CD4-positive, CD25-positive, alpha-beta regulatory T cell (primary cell): ENCODE measurements around the gene TPST2. TPM values are rescaled to one million over a fixed set of nuclear protein-coding genes. Genes with fewer than 3 reads are reported as not detected.

ENCODE experiments used
- ATAC-seq, 2 donors: fragments of 150-1000 bp; cut with Tn5 transposase; one replicate each; pipeline ENCODE4 v1.10.0; 2021; ENCODE audit warnings: low read depth in 2 of 2, moderate number of reproducible peaks in 2 of 2, moderate library complexity in 1 of 2
- DNase-seq, 3 donors: peaks; one replicate each; pipeline versions ENCODE4 v3.0.0 to v3.0.0-alpha.2; 2012 to 2022; ENCODE audit warnings: mixed read lengths in 1 of 3
- H3K27ac ChIP-seq: one replicate; pipeline ENCODE4 v1.7.0; 2013; ENCODE audit warnings: mild to moderate bottlenecking, low read length; ENCODE audit not compliant: insufficient read depth, poor library complexity, severe bottlenecking
- H3K27me3 ChIP-seq: one replicate; pipeline ENCODE4 v1.7.0; 2013; ENCODE audit warnings: low read length; ENCODE audit not compliant: control insufficient read depth, insufficient read depth
- H3K36me3 ChIP-seq: one replicate; pipeline ENCODE4 v1.7.0; 2013; ENCODE audit warnings: mild to moderate bottlenecking, low read length, moderate library complexity; ENCODE audit not compliant: control insufficient read depth, insufficient read depth
- H3K4me1 ChIP-seq: 2 replicates; pipeline ENCODE4 v1.7.0; 2013; ENCODE audit warnings: mild to moderate bottlenecking, low read length; ENCODE audit not compliant: insufficient read depth, control insufficient read depth, poor library complexity, severe bottlenecking
- H3K4me3 ChIP-seq: one replicate; pipeline ENCODE4 v1.7.0; 2013; ENCODE audit warnings: low read depth, mild to moderate bottlenecking, low read length, moderate library complexity
- H3K9me3 ChIP-seq, 2 experiments: 1 replicate in 1 of 2; 2 replicates in 1 of 2; pipeline ENCODE4 v1.7.0; 2013; ENCODE audit warnings: low read length in 2 of 2, mild to moderate bottlenecking in 1 of 2, moderate library complexity in 1 of 2; ENCODE audit not compliant: control insufficient read depth in 2 of 2
- H3K27ac Mint-ChIP-seq, 3 donors: one replicate each; pipeline ENCODE4 v1.8.0; 2020 to 2022; ENCODE audit warnings: mild to moderate bottlenecking in 3 of 3, mixed read lengths in 3 of 3, moderate library complexity in 2 of 3
- H3K27me3 Mint-ChIP-seq: one replicate; pipeline ENCODE4 v1.8.0; 2022; ENCODE audit warnings: mild to moderate bottlenecking, mixed read lengths
- H3K36me3 Mint-ChIP-seq: one replicate; pipeline ENCODE4 v1.8.0; 2020; ENCODE audit warnings: mixed read lengths
- H3K4me1 Mint-ChIP-seq, 4 donors: one replicate each; pipeline ENCODE4 v1.8.0; 2020 to 2022; ENCODE audit warnings: mixed read lengths in 4 of 4, mild to moderate bottlenecking in 1 of 4
- H3K4me3 Mint-ChIP-seq, 4 donors: one replicate each; pipeline ENCODE4 v1.8.0; 2020 to 2022; ENCODE audit warnings: mild to moderate bottlenecking in 4 of 4, mixed read lengths in 4 of 4, moderate library complexity in 3 of 4
- H3K9me3 Mint-ChIP-seq, 7 donors: one replicate each; pipeline ENCODE4 v1.8.0; 2020 to 2022; ENCODE audit warnings: mixed read lengths in 7 of 7, mild to moderate bottlenecking in 3 of 7, moderate library complexity in 2 of 7
- polyA plus RNA-seq, 4 donors: library from polyadenylated mRNA; unstranded; fragments of 300-500 nt; fragmentation: Illumina TruSeq; gene quantifications; one replicate each; pipeline ENCODE4 v1.2.3, GENCODE V29; 2021
- total RNA-seq: library from RNA; stranded (reverse); gene quantifications from one replicate; pipeline ENCODE4 v1.2.3, GENCODE V29; 2022

Gene TPST2
- total and polyA plus RNA-seq, 5 donors from 2014 or later: 36.0 to 64.6 (median 55.0) TPM

DNA sequence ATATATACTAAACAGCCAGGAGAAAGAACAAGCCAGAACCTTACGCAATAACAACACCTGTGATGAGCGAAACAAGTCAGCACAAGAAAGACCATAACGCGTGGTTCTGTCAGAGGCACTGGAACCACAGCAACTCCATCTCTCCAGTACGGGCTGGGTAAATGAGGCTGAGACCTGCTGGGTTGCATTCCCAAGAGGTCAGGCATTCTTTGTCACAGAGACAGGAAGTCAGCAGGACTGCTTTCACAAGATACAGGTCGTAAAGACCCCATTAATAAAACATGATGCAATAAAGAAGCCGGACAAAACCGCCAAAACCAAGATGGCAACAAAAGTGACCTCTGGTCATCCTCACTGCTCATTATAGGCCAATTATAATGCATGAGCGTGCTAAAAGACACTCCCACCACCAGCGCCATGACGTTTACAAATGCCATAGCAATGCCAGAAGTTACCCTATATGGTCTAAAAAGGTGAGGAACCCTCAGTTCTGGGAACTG, 21.7 kb downstream of the TPST2 start:
- Mint-ChIP-seq H3K4me1 (peaks cover 5 to 55% (median 45%) of the 10 kb centered on the region in 4 donors), H3K9me3 (no peaks in the 10 kb centered on the region), H3K27ac (peak overlapping the region in 2 of 3 donors; percentile 68 to 81), H3K4me3 (no peak overlapping the region), H3K36me3 (peaks cover 19% of the 10 kb centered on the region), H3K27me3 (no peaks in the 10 kb centered on the region)
- peaks cover 12% of the 10 kb centered on the region for H3K36me3 ChIP-seq
- H3K27ac ChIP-seq: no peak overlapping the region
- no peaks in the 10 kb centered on the region for H3K9me3 ChIP-seq
- ATAC-seq: no peak
- no peaks in the 10 kb centered on the region for H3K27me3 ChIP-seq
- no peak overlapping the region for H3K4me3 ChIP-seq
- no peaks in the 10 kb centered on the region for H3K4me1 ChIP-seq
- DNase-seq: no peak

DNA sequence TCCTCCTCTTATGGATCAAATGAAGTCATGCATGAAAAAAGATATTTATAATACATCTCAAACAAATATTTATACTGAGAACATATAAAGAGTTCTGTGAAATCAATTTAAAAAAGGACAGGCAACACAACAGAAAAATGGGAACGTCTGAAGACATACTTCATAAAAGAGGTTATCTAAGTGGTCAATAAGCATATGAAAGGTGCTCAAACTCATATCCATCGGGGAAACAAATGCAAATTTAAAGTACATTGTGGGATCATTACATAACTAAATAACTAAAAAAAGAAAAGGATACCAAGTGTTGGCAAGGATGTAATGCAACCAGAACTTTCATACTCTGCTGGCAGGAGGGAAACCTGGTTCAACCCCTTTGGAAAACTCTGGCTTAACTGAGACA, 22.3 kb downstream of the TPST2 start:
- Mint-ChIP-seq H3K4me3 (no peak overlapping the region), H3K9me3 (no peaks in the 10 kb centered on the region), H3K36me3 (peaks cover 19% of the 10 kb centered on the region), H3K27me3 (no peaks in the 10 kb centered on the region), H3K4me1 (peaks cover 5 to 54% (median 44%) of the 10 kb centered on the region in 4 donors), H3K27ac (peak overlapping the region in 1 of 3 donors; percentile 71)
- Histone ChIP-seq H3K4me3 (no peak overlapping the region), H3K36me3 (peaks cover 12% of the 10 kb centered on the region), H3K4me1 (no peaks in the 10 kb centered on the region), H3K9me3 (no peaks in the 10 kb centered on the region), H3K27ac (no peak overlapping the region), H3K27me3 (no peaks in the 10 kb centered on the region)
- no peak for DNase-seq
- no peak for ATAC-seq

DNA sequence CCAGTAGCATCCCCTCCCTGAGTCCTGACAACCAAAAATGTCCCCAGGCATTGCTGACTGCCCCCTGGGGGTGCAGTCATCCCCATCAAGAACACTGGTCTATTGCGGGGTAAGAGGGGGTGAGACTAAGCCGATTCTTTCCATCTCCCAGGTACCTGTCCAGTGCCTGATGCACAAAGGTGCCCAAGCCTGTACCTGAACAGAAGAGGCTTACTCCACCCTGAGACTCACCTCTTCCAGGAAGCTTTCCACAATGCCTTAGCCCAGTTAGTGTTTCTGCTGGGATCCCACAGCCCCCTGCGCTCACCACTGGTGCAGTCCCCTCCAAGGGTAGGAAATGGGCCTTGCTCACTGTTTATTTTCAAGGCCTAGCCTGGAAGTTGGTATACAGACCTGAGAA, 22.9 kb downstream of the TPST2 start:
- peaks cover 19% of the 10 kb centered on the region for H3K36me3 Mint-ChIP-seq
- H3K9me3 ChIP-seq: no peaks in the 10 kb centered on the region
- H3K4me3 Mint-ChIP-seq: no peak overlapping the region
- ATAC-seq (no peak), DNase-seq (no peak)
- H3K27me3 Mint-ChIP-seq: no peaks in the 10 kb centered on the region
- peaks cover 12% of the 10 kb centered on the region for H3K36me3 ChIP-seq
- no peak overlapping the region for H3K27ac ChIP-seq
- H3K4me3 ChIP-seq: no peak overlapping the region
- peak overlapping the region in 2 of 3 donors; percentile 65 to 88 for H3K27ac Mint-ChIP-seq
- no peaks in the 10 kb centered on the region for H3K9me3 Mint-ChIP-seq
- no peaks in the 10 kb centered on the region for H3K27me3 ChIP-seq
- peaks cover 5 to 56% (median 42%) of the 10 kb centered on the region in 4 donors for H3K4me1 Mint-ChIP-seq
- no peaks in the 10 kb centered on the region for H3K4me1 ChIP-seq

DNA sequence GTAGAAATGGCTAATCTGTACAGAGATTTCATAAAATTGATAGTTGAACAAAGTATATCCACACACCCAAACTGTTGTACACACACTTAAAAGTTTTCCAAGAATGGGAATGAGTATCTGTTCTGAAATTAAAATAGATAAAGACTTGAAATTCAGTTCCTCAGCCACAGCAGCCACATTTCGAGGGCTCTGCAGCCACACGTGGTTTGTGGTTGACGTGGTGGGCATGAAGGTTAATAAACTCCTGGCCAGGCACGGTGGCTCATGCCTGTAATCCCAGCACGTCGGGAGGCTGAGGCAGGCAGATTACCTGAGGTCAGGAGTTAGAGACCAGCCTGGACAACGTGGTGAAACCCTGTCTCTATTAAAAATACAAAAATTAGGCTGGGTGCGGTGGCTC, 24.0 kb downstream of the TPST2 start:
- Mint-ChIP-seq H3K9me3 (no peaks in the 10 kb centered on the region), H3K27ac (peak overlapping the region in 1 of 3 donors; percentile 65), H3K4me1 (peaks cover 5 to 46% (median 32%) of the 10 kb centered on the region in 4 donors), H3K27me3 (no peaks in the 10 kb centered on the region), H3K4me3 (no peak overlapping the region), H3K36me3 (peaks cover 10% of the 10 kb centered on the region)
- H3K27me3 ChIP-seq: no peaks in the 10 kb centered on the region
- H3K27ac ChIP-seq: no peak overlapping the region
- H3K4me1 ChIP-seq: no peaks in the 10 kb centered on the region
- H3K9me3 ChIP-seq: no peaks in the 10 kb centered on the region
- ATAC-seq: no peak
- DNase-seq: no peak
- no peak overlapping the region for H3K4me3 ChIP-seq
- H3K36me3 ChIP-seq: peaks cover 12% of the 10 kb centered on the region

DNA sequence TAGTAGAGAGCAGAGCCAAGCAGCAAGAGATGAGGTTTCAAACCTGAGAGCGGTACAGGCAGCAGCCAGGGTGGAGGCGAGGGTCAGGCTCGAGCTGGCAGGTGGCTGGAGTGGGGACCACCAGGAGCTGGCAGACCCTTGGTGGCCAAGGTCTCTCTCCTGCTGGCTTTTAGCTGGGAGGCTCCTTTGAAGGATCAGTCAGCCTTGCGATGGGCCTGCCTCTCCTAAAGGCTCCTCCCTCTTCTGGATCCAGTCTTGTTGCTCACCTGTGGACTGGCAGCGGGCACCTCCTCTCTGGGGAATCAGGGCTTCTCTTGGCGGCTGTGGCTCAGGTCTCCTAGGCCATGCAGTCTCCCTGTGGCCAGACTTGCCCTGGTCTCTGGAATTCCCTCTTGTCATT, 24.8 kb downstream of the TPST2 start:
- H3K27ac Mint-ChIP-seq: peak overlapping the region in 1 of 3 donors; percentile 20

DNA sequence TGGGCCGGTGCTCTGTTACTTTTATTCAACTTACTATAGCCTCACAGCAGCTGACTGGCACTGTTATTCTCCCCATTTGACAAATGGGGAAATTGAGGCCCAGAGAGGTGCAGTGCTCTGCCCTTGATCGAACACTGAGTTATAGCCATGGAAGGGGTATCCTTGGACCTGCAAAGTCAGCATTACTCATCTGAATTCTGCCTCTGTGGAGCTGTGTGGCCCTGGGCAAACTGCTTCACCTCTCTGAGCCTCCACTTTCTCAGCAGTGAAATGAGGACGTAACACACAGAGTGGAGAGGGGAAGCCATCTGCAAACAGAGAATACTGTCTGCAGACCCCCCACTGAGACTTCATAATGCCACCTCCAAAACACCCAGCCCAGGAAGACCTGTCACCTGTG, 25.3 kb downstream of the TPST2 start:
- peaks cover 4% of the 10 kb centered on the region for H3K36me3 Mint-ChIP-seq
- no peaks in the 10 kb centered on the region for H3K27me3 Mint-ChIP-seq
- no peak overlapping the region for H3K4me3 Mint-ChIP-seq
- Histone ChIP-seq H3K4me3 (no peak overlapping the region), H3K27ac (no peak overlapping the region), H3K36me3 (peaks cover 12% of the 10 kb centered on the region), H3K4me1 (no peaks in the 10 kb centered on the region), H3K27me3 (no peaks in the 10 kb centered on the region), H3K9me3 (no peaks in the 10 kb centered on the region)
- no peaks in the 10 kb centered on the region for H3K9me3 Mint-ChIP-seq
- ATAC-seq (no peak), DNase-seq (no peak)
- H3K27ac Mint-ChIP-seq: peak overlapping the region in 1 of 3 donors; percentile 20
- peaks cover 5 to 47% (median 28%) of the 10 kb centered on the region in 4 donors for H3K4me1 Mint-ChIP-seq

More for the DNA sequence above, 24.8 kb downstream of the TPST2 start:
- Histone ChIP-seq H3K9me3 (no peaks in the 10 kb centered on the region), H3K36me3 (peaks cover 12% of the 10 kb centered on the region), H3K27ac (no peak overlapping the region), H3K4me3 (no peak overlapping the region), H3K4me1 (no peaks in the 10 kb centered on the region), H3K27me3 (no peaks in the 10 kb centered on the region)
- no peak overlapping the region for H3K4me3 Mint-ChIP-seq
- peaks cover 5 to 45% (median 28%) of the 10 kb centered on the region in 4 donors for H3K4me1 Mint-ChIP-seq
- no peaks in the 10 kb centered on the region for H3K27me3 Mint-ChIP-seq
- no peaks in the 10 kb centered on the region for H3K9me3 Mint-ChIP-seq
- H3K36me3 Mint-ChIP-seq: peaks cover 4% of the 10 kb centered on the region
- no peak for ATAC-seq
- DNase-seq: no peak

DNA sequence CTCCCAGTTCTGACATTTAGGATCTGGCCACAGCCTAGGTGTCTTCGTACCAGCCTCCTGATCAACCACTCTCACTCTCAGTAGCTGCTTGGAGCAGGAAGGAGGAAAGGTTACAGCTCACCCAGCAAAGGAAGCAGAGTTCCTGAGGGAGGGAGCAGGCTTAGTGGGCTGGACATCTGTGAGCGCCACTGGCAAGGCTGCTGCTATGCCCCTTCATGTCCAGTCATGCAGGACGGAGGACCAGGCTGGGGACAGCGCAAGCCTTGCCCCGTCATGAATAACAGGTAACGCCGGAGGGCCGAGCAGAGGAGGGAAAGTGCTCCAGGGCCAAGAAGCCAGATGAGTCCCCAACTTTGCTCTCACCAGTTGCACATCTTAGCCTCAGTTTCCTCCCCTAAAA, 25.8 kb downstream of the TPST2 start:
- Histone ChIP-seq H3K27ac (no peak overlapping the region), H3K36me3 (peaks cover 12% of the 10 kb centered on the region), H3K27me3 (no peaks in the 10 kb centered on the region), H3K4me3 (no peak overlapping the region), H3K9me3 (no peaks in the 10 kb centered on the region), H3K4me1 (no peaks in the 10 kb centered on the region)
- Mint-ChIP-seq H3K36me3 (peaks cover 4% of the 10 kb centered on the region), H3K27me3 (no peaks in the 10 kb centered on the region), H3K4me3 (no peak overlapping the region), H3K27ac (peak overlapping the region in 1 of 3 donors; percentile 20), H3K4me1 (peaks cover 5 to 47% (median 28%) of the 10 kb centered on the region in 4 donors), H3K9me3 (no peaks in the 10 kb centered on the region)
- DNase-seq (no peak), ATAC-seq (no peak)

DNA sequence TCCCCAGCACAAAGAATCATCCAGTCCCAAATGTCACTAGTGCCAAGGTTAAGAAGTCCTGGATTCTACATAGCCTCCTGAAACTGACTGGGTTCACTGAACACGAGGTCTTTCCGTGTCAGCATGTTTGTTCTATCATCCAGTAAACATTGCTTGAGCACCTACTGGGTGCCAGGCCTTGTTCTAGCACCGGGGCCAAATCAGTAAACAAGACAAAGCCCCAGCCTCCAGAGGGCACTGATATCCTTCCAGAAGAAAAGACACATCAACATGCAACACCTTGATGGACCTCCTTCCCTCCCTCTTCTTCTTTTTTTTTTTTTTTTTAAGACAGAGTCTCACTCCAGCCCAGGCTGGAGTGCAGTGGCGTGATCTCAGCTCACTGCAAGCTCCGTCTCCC, 26.9 kb downstream of the TPST2 start:
- Mint-ChIP-seq H3K36me3 (peaks cover under 1% of the 10 kb centered on the region), H3K4me1 (peaks cover 1 to 39% (median 29%) of the 10 kb centered on the region in 4 donors), H3K4me3 (no peak overlapping the region), H3K27me3 (no peaks in the 10 kb centered on the region), H3K27ac (peak overlapping the region in 2 of 3 donors; percentile 69 to 77), H3K9me3 (no peaks in the 10 kb centered on the region)
- Histone ChIP-seq H3K36me3 (peaks cover 12% of the 10 kb centered on the region), H3K27me3 (no peaks in the 10 kb centered on the region), H3K9me3 (no peaks in the 10 kb centered on the region), H3K4me1 (no peaks in the 10 kb centered on the region), H3K4me3 (no peak overlapping the region), H3K27ac (no peak overlapping the region)
- ATAC-seq (no peak), DNase-seq (peak in 1 of 3 donors; percentile 39)
